ENCODE measurements around the gene TBL1X.

Gene TBL1X

GRCh38 chrX:9781941-9782340 lies 317.1 kb downstream of the TBL1X start:
- DNase-seq = no peak

GRCh38 chrX:9784332-9784731 lies 319.5 kb downstream of the TBL1X start:
- no peak for DNase-seq

- DNase-seq = no peak
Measured at GRCh38 chrX:9785254-9785943, 320.5 kb downstream of the TBL1X start.

- no peak for DNase-seq
Measured at GRCh38 chrX:9785944-9786797, 321.3 kb downstream of the TBL1X start, which contains the start of gene SHROOM2. SHROOM2 (plus strand) TSS chrX:9786429; CDS start chrX:9786546, 117 bp downstream.

- no peak for DNase-seq
Measured at GRCh38 chrX:9786798-9787635, 322.2 kb downstream of the TBL1X start.

GRCh38 chrX:9788911-9789310 lies 324.1 kb downstream of the TBL1X start:
- DNase-seq = no peak

GRCh38 chrX:9789555-9789954 lies 324.7 kb downstream of the TBL1X start:
- no peak for DNase-seq

All from CD4-positive, alpha-beta T cell treated with Interleukin-21 for 1 hour (primary cell).